Adipose tissue (tissue), 3 donors: Measurements from ENCODE around the gene NDUFA9. TPM values are rescaled to one million over a fixed set of nuclear protein-coding genes. Genes with fewer than 3 reads are reported as not detected.

Experiments used
- H3K27ac ChIP-seq: one replicate; pipeline ENCODE4 v1.5.1; 2013; ENCODE audit warnings: low read depth, low read length
- WGBS, 3 donors: extraction: QIAGEN DNeasy Blood & Tissue Kit; methylation state at CpG; one replicate each; pipeline ENCODE4 v1.1.7; 2013; 5-methylcytosine and 5-hydroxymethylcytosine counted together
- polyA plus RNA-seq, 3 donors: library from polyadenylated mRNA; stranded (reverse); fragments of 200-250 nt; gene quantifications; one replicate each; pipeline ENCODE4 v1.2.3, GENCODE V29; 2013
- donor health status: healthy with polysubstance abuse.
- donor health status: Bipolar disorder and iron deficiency.
- donor health status: healthy.

NDUFA9 gene
- polyA plus RNA-seq: 10 to 100 TPM; 30.6 to 62.7 (median 31.0) TPM

- H3K27ac ChIP-seq: no peak within 1 kb of the TSS
- WGBS, 3 donors: 0 to 1% (median 1%) methylated on average over 39 of the region's 39 CpGs
Observed at GRCh38 chr12:4648501-4649357, at the start of gene NDUFA9, which contains the start of gene AKAP3. TSS of gene NDUFA9 (plus strand) at chr12:4649114. CDS start at chr12:4649127, 13 bp downstream. TSS of gene AKAP3 (minus strand) at chr12:4649051. CDS start at chr12:4638196, 10,855 bp downstream.

GRCh38 chr12:4603421-4603820 lies 45.5 kb upstream of the NDUFA9 start:
- 55 to 73% (median 67%) methylated on average over 7 of the region's 7 CpGs for WGBS, 3 donors
- no peak overlapping the region for H3K27ac ChIP-seq

- 16 to 43% (median 30%) methylated on average over 1 of the region's 1 CpG for whole genome bisulfite sequencing, 3 donors
- no peak overlapping the region for H3K27ac ChIP-seq
Observed at GRCh38 chr12:4603946-4604345, 45.0 kb upstream of the NDUFA9 start.

- 1 to 3% (median 2%) methylated on average over 25 of the region's 25 CpGs for WGBS, 3 donors
- peak overlapping the region; percentile 3 for H3K27ac ChIP-seq
Observed at GRCh38 chr12:4604684-4605193, 44.2 kb upstream of the NDUFA9 start.

- no peak overlapping the region for H3K27ac ChIP-seq
- 70 to 83% (median 77%) methylated on average over 3 of the region's 3 CpGs for WGBS, 3 donors
Observed at GRCh38 chr12:4607056-4607455, 41.9 kb upstream of the NDUFA9 start.

- WGBS, 3 donors: 87 to 93% (median 87%) methylated on average over 9 of the region's 9 CpGs
- H3K27ac ChIP-seq: no peak overlapping the region
Observed at GRCh38 chr12:4609071-4609470, 39.8 kb upstream of the NDUFA9 start.

GRCh38 chr12:4610481-4610880 lies 38.4 kb upstream of the NDUFA9 start:
- WGBS, 3 donors: 60 to 72% (median 71%) methylated on average over 4 of the region's 4 CpGs

GRCh38 chr12:4615667-4616066 lies 33.2 kb upstream of the NDUFA9 start:
- 88 to 96% (median 93%) methylated on average over 9 of the region's 9 CpGs for WGBS, 3 donors

More at GRCh38 chr12:4610481-4610880, 38.4 kb upstream of the NDUFA9 start:
- no peak overlapping the region for H3K27ac ChIP-seq

GRCh38 chr12:4621511-4621910 lies 27.4 kb upstream of the NDUFA9 start:
- WGBS, 3 donors: 88 to 93% (median 90%) methylated on average over 3 of the region's 3 CpGs
- H3K27ac ChIP-seq: no peak overlapping the region

More at GRCh38 chr12:4615667-4616066, 33.2 kb upstream of the NDUFA9 start:
- no peak overlapping the region for H3K27ac ChIP-seq

- no peak overlapping the region for H3K27ac ChIP-seq
- 90 to 93% (median 91%) methylated on average over 5 of the region's 5 CpGs for WGBS, 3 donors
Observed at GRCh38 chr12:4626543-4626942, 22.4 kb upstream of the NDUFA9 start.

- no peak overlapping the region for H3K27ac ChIP-seq
- 92 to 96% (median 95%) methylated on average over 10 of the region's 10 CpGs for WGBS, 3 donors
Observed at GRCh38 chr12:4628406-4628805, 20.5 kb upstream of the NDUFA9 start.

- no peak overlapping the region for H3K27ac ChIP-seq
- 68 to 76% (median 74%) methylated on average over 5 of the region's 5 CpGs for WGBS, 3 donors
Observed at GRCh38 chr12:4630262-4630661, 18.7 kb upstream of the NDUFA9 start.

GRCh38 chr12:4643747-4644146 lies 5.2 kb upstream of the NDUFA9 start:
- no peak overlapping the region for H3K27ac ChIP-seq
- WGBS, 3 donors: 78 to 89% (median 84%) methylated on average over 6 of the region's 6 CpGs

- 91 to 95% (median 93%) methylated on average over 1 of the region's 1 CpG for WGBS, 3 donors
- no peak overlapping the region for H3K27ac ChIP-seq
Observed at GRCh38 chr12:4645023-4645422, 3.9 kb upstream of the NDUFA9 start.

- no peak overlapping the region for H3K27ac ChIP-seq
- 28 to 36% (median 29%) methylated on average over 4 of the region's 4 CpGs for WGBS, 3 donors
Observed at GRCh38 chr12:4648104-4648500, 812 bp upstream of the NDUFA9 start.

GRCh38 chr12:4649358-4649661 lies 396 bp downstream of the NDUFA9 start:
- no peak overlapping the region for H3K27ac ChIP-seq
- WGBS, 3 donors: 0 to 2% (median 0%) methylated on average over 6 of the region's 6 CpGs

- no peak overlapping the region for H3K27ac ChIP-seq
Observed at GRCh38 chr12:4653257-4653656, 4.3 kb downstream of the NDUFA9 start.

GRCh38 chr12:4653691-4654090 lies 4.8 kb downstream of the NDUFA9 start:
- H3K27ac ChIP-seq: no peak overlapping the region
- WGBS, 3 donors: 64 to 75% (median 75%) methylated on average over 2 of the region's 2 CpGs

- H3K27ac ChIP-seq: no peak overlapping the region
- 50 to 68% (median 55%) methylated on average over 3 of the region's 3 CpGs for WGBS, 3 donors
Observed at GRCh38 chr12:4663971-4664505, 15.1 kb downstream of the NDUFA9 start.

GRCh38 chr12:4665236-4665635 lies 16.3 kb downstream of the NDUFA9 start:
- no peak overlapping the region for H3K27ac ChIP-seq
- 93 to 97% (median 96%) methylated on average over 3 of the region's 3 CpGs for WGBS, 3 donors
